ENCODE data around the gene NEURL1B. TPM values are rescaled to one million over a fixed set of nuclear protein-coding genes. Genes with fewer than 3 reads are reported as not detected.

Gene NEURL1B
- polyA plus RNA-seq, 2 of the 4 experiments (the other 2 are of a cell fraction): 0.89 to 2.1 TPM

DNA sequence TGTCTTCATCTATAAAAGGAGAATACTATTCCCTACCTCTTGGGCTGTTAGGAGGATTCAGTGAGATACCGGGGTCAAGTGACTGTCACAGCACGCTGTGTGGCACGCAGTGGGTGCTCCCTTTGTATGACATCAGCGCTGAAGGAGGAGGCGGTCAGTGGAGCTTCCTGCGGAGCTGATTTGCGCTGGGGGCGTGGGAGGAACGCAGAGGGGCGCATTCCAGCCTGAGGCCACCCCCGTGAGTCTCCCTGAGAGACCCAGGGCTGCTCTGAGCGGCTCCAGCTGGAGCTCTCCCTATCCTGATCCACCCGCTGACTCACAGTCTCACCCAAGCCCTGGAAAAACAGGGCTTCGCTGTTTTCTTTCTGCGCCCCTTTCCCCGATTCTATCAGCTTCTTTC, 24.3 kb upstream of the NEURL1B start:
- 74% methylated on average over 16 of the region's 16 CpGs for WGBS (ENCODE audit: missing lambda C conversion rate)

DNA sequence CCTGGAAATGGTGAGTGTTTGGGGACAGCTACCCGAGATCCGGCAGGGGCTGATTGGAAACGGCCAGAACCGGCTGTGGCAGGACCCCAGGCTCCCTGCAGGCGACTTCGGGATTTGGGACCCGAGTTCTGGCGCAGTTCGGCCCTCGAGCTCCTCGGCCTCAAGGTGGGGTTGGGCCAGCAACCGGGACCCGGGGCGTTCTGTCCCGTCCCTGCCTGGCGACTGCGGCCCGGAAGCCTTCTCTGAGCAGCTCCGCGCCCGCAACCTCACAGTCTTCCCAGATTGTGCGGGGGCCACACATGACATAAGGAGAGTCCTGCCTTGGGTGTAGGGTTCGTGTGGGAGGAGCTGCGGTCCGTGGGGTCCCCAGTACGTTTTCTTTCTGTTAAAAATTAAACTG, 23.2 kb upstream of the NEURL1B start:
- ChIA-PET CTCF (interaction anchor here (1.3 to 1.8 kb wide), 2 partner anchors 12 to 17 kb away, joined by 3 to 4 read pairs; no protein-coding TSS in a partner anchor), POLR2A (no interaction called here)
- H3K9me3 ChIP-seq: peaks cover 24% of the 10 kb centered on the region; the same call in 2 of the 3 replicates
- H3K4me2 ChIP-seq: no peak overlapping the region
- no peak overlapping the region for H3K4me3 ChIP-seq
- no peak for TF ChIP-seq NPAS2 (CRISPR knock-in tag; IDR thresholded peaks at IDR 0.05; ENCODE audit: borderline replicate concordance)
- TF ChIP-seq MAZ (IDR thresholded peaks at IDR 0.05; ENCODE audit: borderline replicate concordance, low read depth, low read length): no peak
- no peak for TF ChIP-seq HEYL (CRISPR knock-in tag; IDR thresholded peaks at IDR 0.05)
- no peak for TF ChIP-seq FOSL2 (IDR thresholded peaks at IDR 0.05)
- TF ChIP-seq FOSL2 (CRISPR knock-in tag; IDR thresholded peaks at IDR 0.05): no peak
- no peak for TF ChIP-seq RCOR1 (IDR thresholded peaks at IDR 0.05; ENCODE audit: low read depth, low read length)
- TF ChIP-seq HDAC2 (IDR thresholded peaks at IDR 0.05): no peak
- TF ChIP-seq, protein P1, sequence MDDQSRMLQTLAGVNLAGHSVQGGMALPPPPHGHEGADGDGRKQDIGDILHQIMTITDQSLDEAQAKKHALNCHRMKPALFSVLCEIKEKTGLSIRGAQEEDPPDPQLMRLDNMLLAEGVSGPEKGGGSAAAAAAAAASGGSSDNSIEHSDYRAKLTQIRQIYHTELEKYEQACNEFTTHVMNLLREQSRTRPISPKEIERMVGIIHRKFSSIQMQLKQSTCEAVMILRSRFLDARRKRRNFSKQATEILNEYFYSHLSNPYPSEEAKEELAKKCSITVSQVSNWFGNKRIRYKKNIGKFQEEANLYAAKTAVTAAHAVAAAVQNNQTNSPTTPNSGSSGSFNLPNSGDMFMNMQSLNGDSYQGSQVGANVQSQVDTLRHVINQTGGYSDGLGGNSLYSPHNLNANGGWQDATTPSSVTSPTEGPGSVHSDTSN (IDR thresholded peaks at IDR 0.05): no peak
- no peak for TF ChIP-seq GATA3 (IDR thresholded peaks at IDR 0.05; ENCODE audit: borderline replicate concordance)
- TF ChIP-seq RNF2 (IDR thresholded peaks at IDR 0.05; ENCODE audit: borderline replicate concordance, low read depth): no peak
- TF ChIP-seq, protein P2, sequence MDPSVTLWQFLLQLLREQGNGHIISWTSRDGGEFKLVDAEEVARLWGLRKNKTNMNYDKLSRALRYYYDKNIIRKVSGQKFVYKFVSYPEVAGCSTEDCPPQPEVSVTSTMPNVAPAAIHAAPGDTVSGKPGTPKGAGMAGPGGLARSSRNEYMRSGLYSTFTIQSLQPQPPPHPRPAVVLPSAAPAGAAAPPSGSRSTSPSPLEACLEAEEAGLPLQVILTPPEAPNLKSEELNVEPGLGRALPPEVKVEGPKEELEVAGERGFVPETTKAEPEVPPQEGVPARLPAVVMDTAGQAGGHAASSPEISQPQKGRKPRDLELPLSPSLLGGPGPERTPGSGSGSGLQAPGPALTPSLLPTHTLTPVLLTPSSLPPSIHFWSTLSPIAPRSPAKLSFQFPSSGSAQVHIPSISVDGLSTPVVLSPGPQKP (IDR thresholded peaks at IDR 0.05; ENCODE audit: low read depth, low read length): no peak
- no peak for TF ChIP-seq EHMT2 (IDR thresholded peaks at IDR 0.05; ENCODE audit: low read depth)
- TF ChIP-seq RAD21 (conservative IDR thresholded peaks at IDR 0.05 in 1 of 2, IDR thresholded peaks at IDR 0.05 in 1 of 2): no peak
- TF ChIP-seq RFX5 (IDR thresholded peaks at IDR 0.05): no peak
- TF ChIP-seq FOSB (CRISPR knock-in tag; IDR thresholded peaks at IDR 0.05): no peak
- H3K27ac ChIP-seq: no peak overlapping the region
- no peaks in the 10 kb centered on the region for H3K4me1 ChIP-seq
- WGBS (ENCODE audit: missing lambda C conversion rate): 68% methylated on average over 26 of the region's 26 CpGs
- DNase-seq (ENCODE audit: low read depth in 1 of 2, low spot score in 1 of 2): no peak
- no peak for FAIRE-seq
- ATAC-seq: no peak

More for the DNA sequence above, 24.3 kb upstream of the NEURL1B start:
- H3K9me3 ChIP-seq: peaks cover 24% of the 10 kb centered on the region; the same call in 2 of the 3 replicates
- H3K27ac ChIP-seq: no peak overlapping the region
- CTCF ChIA-PET: interaction anchor here (0.9 to 1.6 kb wide), 3 partner anchors 13 to 81 kb away, joined by 3 to 5 read pairs (median 5); no protein-coding TSS in a partner anchor
- FAIRE-seq: no peak
- H3K4me3 ChIP-seq: no peak overlapping the region
- TF ChIP-seq ESRRA (IDR thresholded peaks at IDR 0.05; ENCODE audit: borderline replicate concordance, low read length): no peak
- no peak for TF ChIP-seq CHD2 (IDR thresholded peaks at IDR 0.05; ENCODE audit: low read length, partially characterized antibody)
- TF ChIP-seq KDM1A (IDR thresholded peaks at IDR 0.05; ENCODE audit: low read depth): no peak
- TF ChIP-seq, protein P3, sequence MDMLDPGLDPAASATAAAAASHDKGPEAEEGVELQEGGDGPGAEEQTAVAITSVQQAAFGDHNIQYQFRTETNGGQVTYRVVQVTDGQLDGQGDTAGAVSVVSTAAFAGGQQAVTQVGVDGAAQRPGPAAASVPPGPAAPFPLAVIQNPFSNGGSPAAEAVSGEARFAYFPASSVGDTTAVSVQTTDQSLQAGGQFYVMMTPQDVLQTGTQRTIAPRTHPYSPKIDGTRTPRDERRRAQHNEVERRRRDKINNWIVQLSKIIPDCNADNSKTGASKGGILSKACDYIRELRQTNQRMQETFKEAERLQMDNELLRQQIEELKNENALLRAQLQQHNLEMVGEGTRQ (IDR thresholded peaks at IDR 0.05): no peak
- TF ChIP-seq HOXB13 (CRISPR knock-in tag; IDR thresholded peaks at IDR 0.05; ENCODE audit: low read depth): no peak
- TF ChIP-seq JUNB (IDR thresholded peaks at IDR 0.05): no peak
- no peaks in the 10 kb centered on the region for H3K4me1 ChIP-seq
- no peak for DNase-seq (ENCODE audit: low read depth in 1 of 2, low spot score in 1 of 2)
- no peak overlapping the region for H3K4me2 ChIP-seq
- POLR2A ChIA-PET: no interaction called here
- ATAC-seq: peak in 1 of 2 experiments; percentile 34; a peak in 1 of 6 replicates

Measured in A549 (cell line).